SJCRH30 (cell line): ENCODE results near the gene FHAD1. TPM values are rescaled to one million over a fixed set of nuclear protein-coding genes. Genes with fewer than 3 reads are reported as not detected.

Source experiments
- DNase-seq, 2 experiments: peaks; one replicate each; pipeline ENCODE4 v3.0.0-alpha.2; 2015 to 2020
- H3K27ac ChIP-seq: fragments of 250-450 bp; sonication (Bioruptor Pico); 2 replicates; pipeline ENCODE4 v1.5.1; 2020; ENCODE audit warnings: mild to moderate bottlenecking, moderate library complexity
- H3K27me3 ChIP-seq: fragments of 250-450 bp; sonication (Bioruptor Pico); 2 replicates; pipeline ENCODE4 v1.5.1; 2020; ENCODE audit warnings: mild to moderate bottlenecking, moderate library complexity
- H3K36me3 ChIP-seq: fragments of 250-450 bp; sonication (Bioruptor Pico); 2 replicates; pipeline ENCODE4 v1.5.1; 2020; ENCODE audit warnings: mild to moderate bottlenecking, moderate library complexity
- H3K4me1 ChIP-seq: fragments of 250-450 bp; sonication (Bioruptor Pico); 2 replicates; pipeline ENCODE4 v1.5.1; 2020; ENCODE audit warnings: mild to moderate bottlenecking, moderate library complexity
- H3K4me3 ChIP-seq: fragments of 250-450 bp; sonication (Bioruptor Pico); 2 replicates; pipeline ENCODE4 v1.5.1; 2020; ENCODE audit warnings: mild to moderate bottlenecking, moderate library complexity
- H3K9me3 ChIP-seq: fragments of 250-450 bp; sonication (Bioruptor Pico); replicated peaks from 2 replicates; pipeline ENCODE4 v1.5.1; 2020; ENCODE audit warnings: mild to moderate bottlenecking, moderate library complexity
- total RNA-seq: library from RNA; depleted of rRNA; stranded (reverse); fragments of >200 nt; shearing (Covaris generic); gene quantifications from 2 replicates; pipeline ENCODE4 v1.2.3, GENCODE V29; 2014

The FHAD1 gene
- total RNA-seq, 1 experiment from 2014 or later = 1.7 TPM

DNA sequence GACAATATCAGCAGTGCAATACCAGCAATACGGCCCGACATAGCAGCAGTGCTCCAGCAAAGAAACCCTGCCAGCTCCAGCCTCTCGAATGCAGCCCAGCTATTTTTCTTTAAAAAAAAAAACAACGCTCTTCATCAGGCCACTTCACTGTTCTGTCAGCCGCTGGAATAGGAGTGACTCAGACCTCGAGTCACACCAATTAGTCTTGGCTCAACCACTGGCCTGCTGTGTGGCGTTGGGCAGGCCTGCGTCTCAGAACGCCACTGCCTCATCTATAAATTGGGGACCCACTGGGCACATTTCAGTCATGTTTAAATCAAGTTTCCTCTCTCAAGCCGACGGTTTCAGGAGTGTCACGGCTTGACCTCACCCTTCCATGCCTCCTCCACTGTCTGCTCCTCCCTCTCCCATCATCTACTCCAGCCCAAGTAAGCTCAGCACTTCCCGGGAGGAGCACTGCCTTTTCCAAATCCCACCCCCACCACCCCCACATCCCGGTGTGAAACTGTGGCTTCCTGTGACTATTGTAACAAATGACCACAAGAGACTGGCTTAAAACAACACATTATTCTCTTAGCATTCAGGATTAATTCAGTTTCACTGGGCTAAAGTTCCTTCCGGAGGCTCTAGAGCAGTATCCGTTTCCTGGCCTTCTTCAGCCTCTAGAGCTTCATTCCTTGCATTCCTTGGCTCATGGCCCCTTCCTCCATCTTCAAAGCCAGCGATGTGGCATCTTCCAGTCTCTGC lies 90.8 kb downstream of the FHAD1 start:
- H3K36me3 ChIP-seq = no peaks in the 10 kb centered on the region
- peaks cover 17% of the 10 kb centered on the region for H3K4me1 ChIP-seq
- H3K4me3 ChIP-seq = no peak overlapping the region
- H3K27ac ChIP-seq = peak overlapping the region; percentile 90
- no peaks in the 10 kb centered on the region for H3K27me3 ChIP-seq
- peak; percentile 80 to 85 for DNase-seq
- H3K9me3 ChIP-seq = no peaks in the 10 kb centered on the region

- Histone ChIP-seq H3K4me3 (no peak overlapping the region), H3K27me3 (no peaks in the 10 kb centered on the region), H3K9me3 (no peaks in the 10 kb centered on the region), H3K36me3 (no peaks in the 10 kb centered on the region), H3K27ac (no peak overlapping the region), H3K4me1 (peaks cover 17% of the 10 kb centered on the region)
- no peak for DNase-seq
These were observed 92.5 kb downstream of the FHAD1 start for GRCh38 chr1:15339570-15339969.

- peaks cover 17% of the 10 kb centered on the region for H3K4me1 ChIP-seq
- DNase-seq = no peak
- H3K9me3 ChIP-seq = no peaks in the 10 kb centered on the region
- H3K27ac ChIP-seq = no peak overlapping the region
- no peaks in the 10 kb centered on the region for H3K36me3 ChIP-seq
- no peaks in the 10 kb centered on the region for H3K27me3 ChIP-seq
- no peak overlapping the region for H3K4me3 ChIP-seq
These were observed 94.2 kb downstream of the FHAD1 start for GRCh38 chr1:15341228-15341627.

- no peak overlapping the region for H3K4me3 ChIP-seq
- no peaks in the 10 kb centered on the region for H3K36me3 ChIP-seq
- H3K9me3 ChIP-seq = no peaks in the 10 kb centered on the region
- H3K27ac ChIP-seq = no peak overlapping the region
- peaks cover 20% of the 10 kb centered on the region for H3K4me1 ChIP-seq
- no peak for DNase-seq
- H3K27me3 ChIP-seq = no peaks in the 10 kb centered on the region
These were observed 94.8 kb downstream of the FHAD1 start for GRCh38 chr1:15341634-15342407.

GRCh38 chr1:15342408-15342967 lies 95.5 kb downstream of the FHAD1 start:
- Histone ChIP-seq H3K36me3 (no peaks in the 10 kb centered on the region), H3K27me3 (no peaks in the 10 kb centered on the region), H3K27ac (no peak overlapping the region), H3K4me1 (peaks cover 17% of the 10 kb centered on the region), H3K9me3 (no peaks in the 10 kb centered on the region), H3K4me3 (no peak overlapping the region)
- DNase-seq = no peak

- no peak for DNase-seq
- Histone ChIP-seq H3K4me1 (peaks cover 11% of the 10 kb centered on the region), H3K4me3 (no peak overlapping the region), H3K9me3 (no peaks in the 10 kb centered on the region), H3K27me3 (no peaks in the 10 kb centered on the region), H3K27ac (no peak overlapping the region), H3K36me3 (no peaks in the 10 kb centered on the region)
These were observed 96.1 kb downstream of the FHAD1 start for GRCh38 chr1:15343099-15343498.

GRCh38 chr1:15343729-15344128 lies 96.7 kb downstream of the FHAD1 start:
- Histone ChIP-seq H3K4me1 (peaks cover 7% of the 10 kb centered on the region), H3K4me3 (no peak overlapping the region), H3K36me3 (no peaks in the 10 kb centered on the region), H3K9me3 (no peaks in the 10 kb centered on the region), H3K27me3 (no peaks in the 10 kb centered on the region), H3K27ac (no peak overlapping the region)
- no peak for DNase-seq

DNA sequence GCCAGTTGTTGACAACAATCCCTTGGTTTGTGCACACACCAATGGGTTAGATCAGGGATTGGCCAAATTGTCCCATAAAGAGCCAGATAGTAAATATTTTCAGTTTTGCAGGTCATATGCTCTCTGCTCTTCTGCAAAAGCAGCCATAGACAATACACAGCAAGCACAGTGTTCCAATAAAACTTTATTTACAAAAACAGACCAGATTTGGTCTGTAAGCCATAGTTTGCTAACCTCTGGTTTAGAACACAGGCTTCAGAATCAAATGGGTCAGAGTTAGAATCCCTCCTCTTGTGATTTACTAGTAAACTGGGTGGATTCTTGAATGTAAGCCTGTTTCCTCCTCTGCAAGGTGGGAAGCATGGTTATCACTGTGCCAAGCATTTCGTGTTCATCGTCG lies 97.4 kb downstream of the FHAD1 start:
- Histone ChIP-seq H3K27ac (no peak overlapping the region), H3K36me3 (no peaks in the 10 kb centered on the region), H3K9me3 (no peaks in the 10 kb centered on the region), H3K4me1 (peaks cover 7% of the 10 kb centered on the region), H3K4me3 (no peak overlapping the region), H3K27me3 (no peaks in the 10 kb centered on the region)
- DNase-seq = no peak

DNA sequence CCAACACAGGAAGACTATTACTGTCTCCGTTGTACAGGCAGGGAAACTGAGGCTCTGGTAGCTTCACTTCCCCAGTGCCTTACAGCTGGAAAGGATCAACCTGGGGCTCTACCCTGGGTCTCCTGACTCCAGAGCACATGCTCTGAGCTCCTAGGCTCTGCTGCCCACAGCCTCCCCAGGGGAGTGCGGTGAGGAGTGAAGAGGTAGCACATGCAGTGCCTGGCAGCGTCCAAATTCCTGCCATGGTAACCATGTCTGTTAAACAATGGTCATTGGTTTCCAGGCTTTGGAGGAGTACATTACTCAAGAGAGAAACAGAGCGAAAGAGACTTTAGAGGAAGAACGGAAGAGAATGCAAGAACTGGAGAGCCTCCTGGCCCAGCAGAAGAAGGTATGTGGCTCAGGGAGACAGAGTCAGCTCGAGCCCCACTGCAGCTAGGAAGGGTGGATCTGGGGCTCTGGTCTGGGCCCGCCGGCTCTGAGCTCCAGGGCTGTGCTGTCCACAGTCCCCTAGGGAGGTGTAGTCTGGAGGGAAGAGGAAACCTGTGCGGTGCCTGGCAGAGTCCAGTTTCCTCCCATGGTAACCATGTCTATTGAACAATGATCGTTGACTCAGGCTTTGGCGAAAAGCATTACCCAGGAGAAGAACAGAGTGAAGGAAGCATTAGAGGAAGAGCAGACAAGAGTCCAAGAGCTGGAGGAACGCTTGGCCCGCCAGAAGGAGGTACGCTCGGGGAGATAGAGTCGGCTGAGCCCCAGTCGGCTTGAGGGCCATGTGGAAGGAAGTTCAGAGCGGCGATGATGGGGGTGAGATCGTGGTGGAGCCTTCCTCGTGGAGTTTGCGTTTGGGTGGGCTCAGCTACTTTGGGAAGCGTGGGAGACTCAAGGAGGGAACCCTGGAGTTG lies 98.0 kb downstream of the FHAD1 start:
- no peak for DNase-seq
- H3K9me3 ChIP-seq = no peaks in the 10 kb centered on the region
- H3K4me1 ChIP-seq = peaks cover 9% of the 10 kb centered on the region
- no peak overlapping the region for H3K4me3 ChIP-seq
- H3K27me3 ChIP-seq = no peaks in the 10 kb centered on the region
- no peak overlapping the region for H3K27ac ChIP-seq
- no peaks in the 10 kb centered on the region for H3K36me3 ChIP-seq

DNA sequence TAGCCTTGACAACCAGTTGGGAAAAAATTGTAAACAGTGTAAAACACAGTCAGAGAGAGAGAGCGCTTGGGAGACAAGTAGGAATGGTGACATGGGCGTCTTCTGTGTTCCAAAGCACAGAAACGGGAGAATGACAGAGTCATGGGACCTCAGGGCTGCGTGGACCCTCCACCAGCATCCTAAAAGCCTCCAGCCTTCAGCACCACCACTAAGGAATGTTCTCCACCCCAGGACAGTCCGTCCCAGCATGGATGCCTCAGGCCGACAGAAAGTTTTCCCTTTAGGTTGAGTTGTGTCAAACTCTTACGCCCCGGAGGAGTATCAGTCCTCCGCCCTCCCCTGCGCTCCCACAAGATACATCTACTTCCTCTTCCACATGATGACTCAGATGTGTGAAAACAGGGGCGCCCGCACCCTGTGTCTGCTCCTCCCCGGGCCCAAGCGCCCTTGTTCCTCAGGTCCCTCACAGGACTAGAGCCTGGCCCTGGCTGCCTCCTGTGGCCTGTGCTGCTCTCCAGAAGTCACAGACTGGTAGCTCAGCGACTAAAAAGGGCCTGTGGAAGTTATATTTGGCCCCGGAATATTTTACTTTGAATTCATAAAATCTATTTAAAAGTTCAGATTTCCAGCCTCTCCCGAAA lies 98.8 kb downstream of the FHAD1 start:
- H3K9me3 ChIP-seq = no peaks in the 10 kb centered on the region
- no peak for DNase-seq
- H3K4me1 ChIP-seq = peaks cover 14% of the 10 kb centered on the region
- no peak overlapping the region for H3K27ac ChIP-seq
- no peaks in the 10 kb centered on the region for H3K36me3 ChIP-seq
- no peaks in the 10 kb centered on the region for H3K27me3 ChIP-seq
- H3K4me3 ChIP-seq = no peak overlapping the region

- Histone ChIP-seq H3K4me3 (no peak overlapping the region), H3K27ac (no peak overlapping the region), H3K36me3 (no peaks in the 10 kb centered on the region), H3K4me1 (peaks cover 14% of the 10 kb centered on the region), H3K9me3 (no peaks in the 10 kb centered on the region), H3K27me3 (no peaks in the 10 kb centered on the region)
- peak; percentile 53 to 62 for DNase-seq
These were observed 99.5 kb downstream of the FHAD1 start for GRCh38 chr1:15346346-15347030.

DNA sequence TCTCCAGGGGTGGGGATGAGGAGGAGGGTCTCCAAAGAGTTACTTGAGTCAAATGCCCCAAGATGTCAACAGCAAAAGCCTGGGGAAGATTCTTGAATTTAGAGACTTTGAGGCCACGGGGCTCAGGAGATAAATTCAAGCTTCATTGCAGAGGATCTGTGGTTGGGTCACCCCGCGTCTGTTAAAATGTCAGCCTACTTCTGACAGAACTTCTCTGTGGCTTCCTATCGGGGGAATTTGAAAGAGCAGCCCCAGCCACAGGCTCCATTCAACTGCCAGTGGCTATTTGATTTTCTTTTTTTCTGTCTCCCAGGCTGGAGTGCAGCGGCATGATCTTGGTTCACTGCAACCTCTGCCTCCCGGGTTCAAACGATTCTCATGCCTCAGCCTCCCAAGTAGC lies 100.2 kb downstream of the FHAD1 start:
- Histone ChIP-seq H3K4me1 (peaks cover 17% of the 10 kb centered on the region), H3K27ac (no peak overlapping the region), H3K36me3 (no peaks in the 10 kb centered on the region), H3K9me3 (no peaks in the 10 kb centered on the region), H3K27me3 (no peaks in the 10 kb centered on the region), H3K4me3 (no peak overlapping the region)
- DNase-seq = no peak

- no peak overlapping the region for H3K27ac ChIP-seq
- peaks cover 23% of the 10 kb centered on the region for H3K4me1 ChIP-seq
- H3K36me3 ChIP-seq = no peaks in the 10 kb centered on the region
- H3K4me3 ChIP-seq = no peak overlapping the region
- H3K27me3 ChIP-seq = no peaks in the 10 kb centered on the region
- DNase-seq = no peak
- H3K9me3 ChIP-seq = no peaks in the 10 kb centered on the region
These were observed 101.6 kb downstream of the FHAD1 start for GRCh38 chr1:15348648-15349047.

DNA sequence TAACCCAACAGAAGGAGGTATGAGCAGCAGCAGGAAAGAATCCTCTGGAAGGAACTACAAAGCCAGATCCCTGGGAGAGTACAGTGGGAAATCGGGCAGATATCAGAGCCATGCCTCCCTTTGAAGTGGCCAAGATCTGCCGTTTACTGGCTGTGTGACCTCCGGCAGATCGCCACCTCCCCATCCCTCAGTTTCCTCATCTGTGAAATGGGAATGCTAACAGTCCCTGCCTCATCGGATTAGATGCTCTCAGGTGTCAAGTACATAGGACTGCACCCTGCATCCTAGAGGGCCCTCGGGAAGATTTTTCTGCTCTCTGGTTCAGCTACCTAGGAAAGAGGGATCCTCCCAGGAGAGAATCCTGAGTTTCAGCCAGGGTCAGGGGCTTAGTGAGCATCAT lies 102.1 kb downstream of the FHAD1 start:
- Histone ChIP-seq H3K9me3 (no peaks in the 10 kb centered on the region), H3K27me3 (no peaks in the 10 kb centered on the region), H3K4me3 (no peak overlapping the region), H3K4me1 (peaks cover 23% of the 10 kb centered on the region), H3K36me3 (no peaks in the 10 kb centered on the region), H3K27ac (no peak overlapping the region)
- no peak for DNase-seq
